Measurements from ENCODE around the gene OOSP1. TPM values are rescaled to one million over a fixed set of nuclear protein-coding genes. Genes with fewer than 3 reads are reported as not detected.

The OOSP1 gene
- total and polyA plus RNA-seq, 2 donors: 0.48 TPM; not detected in 1

Other genes with a start within 250 kb of the OOSP1 start
- not detected for gene OR10V1, start 224.6 kb upstream of the OOSP1 start, total RNA-seq
- not detected for gene OR10V1, start 224.6 kb upstream of the OOSP1 start, polyA plus RNA-seq
- gene STX3, start 183.1 kb upstream of the OOSP1 start, total RNA-seq: 11.9 TPM
- 14.2 TPM for gene STX3, start 183.1 kb upstream of the OOSP1 start, polyA plus RNA-seq
- 24.0 TPM for gene MRPL16, start 127.7 kb upstream of the OOSP1 start, total RNA-seq
- gene MRPL16, start 127.7 kb upstream of the OOSP1 start, polyA plus RNA-seq: 49.9 TPM
- not detected for gene CBLIF, start 92.9 kb upstream of the OOSP1 start, total RNA-seq
- not detected for gene CBLIF, start 92.9 kb upstream of the OOSP1 start, polyA plus RNA-seq
- not detected for gene TCN1, start 71.9 kb upstream of the OOSP1 start, total RNA-seq
- 0.13 TPM for gene TCN1, start 71.9 kb upstream of the OOSP1 start, polyA plus RNA-seq
- gene OOSP3, start 59.6 kb upstream of the OOSP1 start, total RNA-seq: not detected
- gene OOSP3, start 59.6 kb upstream of the OOSP1 start, polyA plus RNA-seq: not detected
- not detected for gene OOSP4A, start 25.6 kb downstream of the OOSP1 start, total RNA-seq
- not detected for gene OOSP4A, start 25.6 kb downstream of the OOSP1 start, polyA plus RNA-seq
- gene OOSP4B, start 78.7 kb downstream of the OOSP1 start, total RNA-seq: not detected
- gene OOSP4B, start 78.7 kb downstream of the OOSP1 start, polyA plus RNA-seq: not detected
- gene OOSP2, start 102.0 kb downstream of the OOSP1 start, total RNA-seq: not detected
- not detected for gene OOSP2, start 102.0 kb downstream of the OOSP1 start, polyA plus RNA-seq
- 0.69 TPM for gene MS4A3, start 118.2 kb downstream of the OOSP1 start, total RNA-seq
- gene MS4A3, start 118.2 kb downstream of the OOSP1 start, polyA plus RNA-seq: 0.08 TPM
- 17.3 TPM for gene MS4A2, start 150.2 kb downstream of the OOSP1 start, total RNA-seq
- 1.3 TPM for gene MS4A2, start 150.2 kb downstream of the OOSP1 start, polyA plus RNA-seq
- gene MS4A6A, start 244.7 kb downstream of the OOSP1 start, total RNA-seq: 76.2 TPM
- 87.3 TPM for gene MS4A6A, start 244.7 kb downstream of the OOSP1 start, polyA plus RNA-seq

Measured in urinary bladder (tissue), 2 donors.